ENCODE measurements around the gene ARID1B.

ARID1B gene

GRCh38 chr6:156883497-156884252, 106.5 kb downstream of the ARID1B start:
- DNase-seq = no peak

- DNase-seq = no peak
Observed at GRCh38 chr6:156884306-156884705, 107.1 kb downstream of the ARID1B start.

DNA sequence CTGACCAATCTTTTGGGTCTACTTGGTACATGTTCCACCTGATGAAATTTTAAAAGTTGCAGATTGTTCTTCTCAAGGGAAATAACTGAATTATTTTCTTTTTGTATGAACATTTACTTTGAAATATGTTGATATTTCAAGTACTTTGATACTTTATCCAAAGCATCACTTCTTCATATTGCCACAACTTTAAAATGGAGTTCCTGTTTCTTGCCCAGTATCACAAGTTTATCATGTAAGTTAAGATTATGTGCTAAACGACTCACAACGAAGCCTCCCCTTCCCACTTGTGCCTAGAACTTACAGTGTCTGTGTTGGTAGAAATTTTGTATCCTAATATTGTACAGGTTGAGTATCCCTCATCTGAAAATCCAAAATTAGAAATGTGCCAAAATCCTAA, 108.4 kb downstream of the ARID1B start:
- DNase-seq = no peak

DNA sequence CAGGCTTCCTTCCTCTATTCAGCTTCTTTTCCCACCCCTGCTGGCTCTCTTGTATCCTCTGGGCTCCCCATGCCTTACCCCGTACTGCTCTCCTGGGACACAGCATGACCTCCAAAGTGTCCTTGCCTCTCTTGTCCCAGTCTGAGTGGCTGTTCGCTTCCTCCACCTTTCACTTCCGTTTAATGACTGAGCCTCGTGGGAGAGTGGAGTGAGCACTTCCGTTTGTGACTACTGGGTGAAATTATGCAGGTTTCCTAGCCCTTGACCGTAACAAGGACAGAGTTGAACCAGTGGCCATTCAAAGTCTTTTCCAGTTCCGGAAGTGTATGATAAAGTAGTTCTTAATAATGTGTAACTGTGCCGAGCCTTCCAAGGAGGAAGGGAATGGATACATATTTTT, 109.2 kb downstream of the ARID1B start:
- DNase-seq = no peak

- DNase-seq = no peak
Observed at GRCh38 chr6:156887623-156888269, 110.6 kb downstream of the ARID1B start.

GRCh38 chr6:156889469-156889868, 112.3 kb downstream of the ARID1B start:
- DNase-seq = no peak

- DNase-seq = no peak
Observed at GRCh38 chr6:156889986-156890385, 112.8 kb downstream of the ARID1B start.

GRCh38 chr6:156890627-156891314, 113.6 kb downstream of the ARID1B start:
- DNase-seq = no peak

DNA sequence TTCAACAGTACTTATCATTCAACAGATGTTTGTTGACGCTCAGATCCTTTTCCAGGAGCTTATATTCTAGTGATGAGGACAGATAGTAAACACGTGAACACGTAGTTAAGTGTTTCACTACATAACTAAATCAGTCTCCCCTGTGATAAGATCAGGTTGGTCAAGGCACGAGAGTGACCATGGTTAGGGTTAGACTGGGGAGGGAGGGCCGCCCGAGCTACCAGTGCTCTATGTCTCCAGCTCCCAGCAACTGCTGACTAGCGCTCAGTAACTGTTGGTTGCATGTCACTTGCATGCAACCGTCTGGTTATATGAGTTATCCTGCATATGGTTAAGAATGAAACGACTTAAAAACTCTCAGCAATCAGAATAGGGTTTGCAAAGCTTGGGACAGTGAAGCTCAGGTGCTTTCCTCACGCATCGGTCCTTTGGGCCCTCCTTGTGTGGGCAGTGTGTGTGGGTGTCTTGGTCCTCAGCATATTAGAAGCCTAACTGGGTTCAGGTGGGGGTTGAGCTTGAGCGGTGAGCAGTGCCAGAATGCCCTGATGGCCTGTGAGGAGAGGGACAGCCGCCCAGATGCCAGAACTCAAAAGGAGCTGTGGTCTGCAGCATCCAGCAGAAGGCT, 120.8 kb downstream of the ARID1B start:
- no peak for DNase-seq

- DNase-seq = no peak
Observed at GRCh38 chr6:156899071-156899470, 121.9 kb downstream of the ARID1B start.

DNA sequence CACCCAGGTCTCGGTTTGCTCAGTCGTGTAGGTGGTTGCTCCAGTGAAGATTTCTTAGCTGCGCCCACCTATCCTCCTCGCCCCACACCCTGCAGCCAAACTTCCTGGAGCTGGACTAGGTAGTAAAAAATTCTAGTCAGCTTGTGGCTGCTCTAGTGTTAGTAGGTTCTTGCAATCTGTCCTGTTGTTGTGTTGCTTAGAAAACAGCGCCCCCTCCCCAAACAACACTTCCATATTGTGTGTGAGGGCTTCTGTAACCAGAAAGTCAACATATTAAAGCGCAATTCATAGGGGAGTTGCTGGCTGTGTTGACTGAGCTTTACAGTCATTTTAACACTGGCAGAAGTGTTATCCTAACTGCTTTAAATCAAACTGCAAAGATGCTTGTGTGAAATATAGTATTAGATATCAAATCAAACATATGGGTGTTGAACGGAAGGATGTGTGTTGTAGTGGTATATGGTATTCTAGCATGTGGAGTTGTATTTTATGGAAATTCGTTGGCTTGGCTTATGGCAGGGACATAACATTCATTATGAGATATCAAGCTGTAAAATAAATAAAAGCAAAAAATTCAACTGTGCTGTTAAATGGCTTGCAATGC, 122.5 kb downstream of the ARID1B start:
- no peak for DNase-seq

GRCh38 chr6:156900292-156900691, 123.1 kb downstream of the ARID1B start:
- DNase-seq = no peak

DNA sequence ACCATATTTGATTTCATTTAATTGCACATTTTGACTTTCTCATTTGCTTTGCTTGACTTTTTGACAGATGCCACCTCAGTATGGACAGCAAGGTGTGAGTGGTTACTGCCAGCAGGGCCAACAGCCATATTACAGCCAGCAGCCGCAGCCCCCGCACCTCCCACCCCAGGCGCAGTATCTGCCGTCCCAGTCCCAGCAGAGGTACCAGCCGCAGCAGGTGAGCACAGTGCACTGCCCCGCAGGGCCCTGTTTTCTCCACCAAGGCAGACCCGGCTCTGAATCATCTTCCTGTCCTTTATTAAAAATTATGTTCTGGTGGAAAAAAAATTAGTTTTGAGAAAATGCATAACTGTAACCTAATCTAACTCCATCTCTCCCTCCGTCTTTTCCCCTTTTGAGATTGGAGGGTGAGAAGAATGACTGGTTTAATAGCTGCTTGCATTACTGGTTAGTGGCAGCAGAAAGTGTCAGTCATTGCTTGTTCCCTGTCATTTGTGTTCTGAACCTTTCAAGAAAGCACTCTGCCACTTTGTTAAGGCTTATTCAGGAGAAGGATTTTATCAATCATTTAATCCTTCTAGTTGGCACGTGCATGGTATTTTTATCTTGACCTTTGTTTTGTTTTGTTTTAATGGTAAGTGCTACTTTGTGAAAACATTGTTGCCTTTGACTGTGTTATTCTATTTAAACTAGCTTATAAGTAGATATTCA, 124.3 kb downstream of the ARID1B start:
- DNase-seq = no peak

- no peak for DNase-seq
Observed at GRCh38 chr6:156902782-156903181, 125.6 kb downstream of the ARID1B start.

GRCh38 chr6:156904176-156904967, 127.2 kb downstream of the ARID1B start:
- no peak for DNase-seq

GRCh38 chr6:156905801-156906200, 128.6 kb downstream of the ARID1B start:
- no peak for DNase-seq

DNA sequence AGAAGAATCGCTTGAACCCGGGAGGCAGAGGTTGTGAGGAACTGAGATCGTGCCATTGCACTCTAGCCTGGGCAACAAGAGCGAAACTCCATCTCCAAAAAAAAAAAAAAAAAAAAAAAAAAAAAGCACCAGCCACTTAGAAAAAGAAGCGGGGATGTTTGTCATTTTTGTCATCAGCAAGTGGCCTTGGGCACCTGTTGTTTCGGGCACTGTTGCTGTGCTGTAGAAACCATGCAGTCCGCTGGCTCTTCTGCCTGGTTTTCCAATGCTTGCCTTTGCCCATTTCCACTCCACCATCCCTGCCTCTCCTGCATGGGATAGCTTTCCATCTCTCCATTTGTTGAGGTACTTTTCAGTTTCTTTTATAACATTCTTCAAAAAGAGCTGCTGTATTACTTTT, 129.3 kb downstream of the ARID1B start:
- DNase-seq = no peak

DNA sequence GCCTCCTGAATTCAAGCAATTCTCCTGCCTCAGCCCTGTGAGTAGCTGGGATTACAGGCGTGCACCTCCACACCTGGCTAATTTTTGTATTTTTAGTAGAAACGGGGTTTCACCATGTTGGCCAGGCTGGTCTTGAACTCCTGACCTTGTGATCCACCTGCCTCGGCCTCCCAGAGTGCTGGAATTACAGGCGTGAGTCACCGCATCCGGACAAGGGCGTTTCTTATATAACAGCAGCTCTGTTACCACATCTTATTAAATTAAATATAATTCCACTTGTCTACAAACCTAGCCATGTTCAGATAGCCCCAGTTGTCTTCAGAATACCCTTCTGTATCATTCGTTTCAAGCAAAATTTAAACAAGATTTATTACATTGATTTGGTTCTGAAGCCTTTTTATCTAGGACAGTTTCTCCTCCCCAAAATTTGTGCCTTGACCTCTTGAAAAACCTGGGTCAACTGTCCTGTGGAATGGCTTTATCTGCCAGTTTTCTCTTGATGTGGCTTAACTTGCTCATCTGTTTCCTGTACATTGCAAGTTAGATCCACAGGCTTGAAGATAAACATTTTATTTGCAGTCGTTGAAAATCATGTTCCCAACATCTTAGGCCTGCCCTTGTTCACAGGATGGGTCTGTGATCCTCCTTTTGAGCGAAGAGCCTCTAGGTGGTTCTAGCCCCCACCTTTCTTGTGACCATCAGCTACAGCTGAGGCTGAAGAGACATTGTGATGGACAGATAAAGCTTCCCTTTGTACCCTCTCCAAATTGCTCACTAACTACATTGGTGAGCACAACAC, 132.2 kb downstream of the ARID1B start:
- no peak for DNase-seq

GRCh38 chr6:156910011-156910334, 132.8 kb downstream of the ARID1B start:
- no peak for DNase-seq

DNA sequence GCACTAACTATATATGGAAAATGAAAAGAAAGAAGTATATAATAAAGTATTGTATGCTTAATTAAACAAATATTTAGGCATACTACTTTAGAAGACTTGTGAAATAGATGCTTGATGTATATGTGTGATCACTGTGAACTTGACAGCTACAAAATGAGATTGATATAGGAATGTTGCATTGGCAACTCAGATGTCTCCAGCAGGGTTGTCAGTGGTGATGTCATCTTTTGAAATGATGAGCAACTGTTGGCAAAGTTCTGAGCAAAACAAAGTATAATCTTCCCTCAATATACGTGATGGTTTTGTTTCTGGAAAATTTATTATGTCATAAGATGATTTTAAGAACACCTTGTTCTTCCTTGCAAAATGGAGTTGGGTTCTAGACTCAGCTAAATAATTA, 133.8 kb downstream of the ARID1B start:
- no peak for DNase-seq

- DNase-seq = no peak
Observed at GRCh38 chr6:156911581-156911980, 134.4 kb downstream of the ARID1B start.
